ENCODE results near the gene LMTK3. TPM values are rescaled to one million over a fixed set of nuclear protein-coding genes. Genes with fewer than 3 reads are reported as not detected.
A peak's percentile ranks its signal among the peaks of the same experiment; 100 is the strongest.

The LMTK3 gene
- total and polyA plus RNA-seq, 4 donors, result 8.8 to 76.5 (median 38.3) TPM

DNA sequence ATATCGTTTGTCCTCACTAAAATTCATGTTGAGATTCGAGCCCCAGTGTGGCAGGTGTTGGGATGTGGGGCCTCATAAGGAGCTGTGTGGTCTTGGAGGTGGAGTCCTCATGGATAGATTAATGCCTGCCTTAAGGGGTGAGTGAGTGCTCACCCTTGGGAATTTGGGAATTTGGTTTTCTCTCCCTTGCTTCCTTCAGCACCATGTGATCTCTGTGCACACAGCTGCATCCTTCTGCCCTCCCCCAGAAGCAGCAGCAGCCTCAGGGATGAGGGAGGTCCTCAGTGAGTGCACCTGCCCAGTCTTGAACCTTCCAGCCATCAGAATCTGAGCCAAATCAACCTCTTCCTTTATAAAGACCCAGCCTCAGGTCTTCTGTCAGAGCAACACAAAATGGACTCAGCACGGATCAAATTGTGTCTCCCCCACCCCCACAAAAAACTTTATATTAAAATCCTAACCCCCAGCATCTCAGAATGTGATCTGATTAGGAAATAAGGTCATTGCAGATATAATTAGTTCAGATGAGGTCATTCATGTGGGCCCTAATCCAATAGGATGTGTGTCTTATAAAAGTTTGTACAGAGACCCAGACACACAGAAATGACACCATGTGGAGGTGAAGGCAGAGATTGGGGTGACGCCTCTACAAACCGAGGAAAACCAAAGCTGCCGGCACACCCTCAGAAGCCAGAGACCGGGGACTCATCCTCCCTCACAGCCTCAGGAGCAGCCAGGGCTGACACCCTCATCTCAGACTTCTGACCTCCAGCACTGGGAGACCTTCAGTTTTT is 29.6 kb downstream of the LMTK3 start:
- H3K36me3 ChIP-seq (ENCODE audit: control insufficient read depth, insufficient read depth, low read length), result peaks cover 49% of the 10 kb centered on the region
- no peak overlapping the region for H3K4me3 ChIP-seq (ENCODE audit: low read depth, low read length)
- WGBS (ENCODE audit: insufficient coverage), result 72% methylated on average over 4 of the region's 7 CpGs
- DNase-seq (ENCODE audit: low read depth in 4 of 6, low spot score in 6 of 6), result no peak
- no peaks in the 10 kb centered on the region for H3K27me3 ChIP-seq (ENCODE audit: control insufficient read depth, insufficient read depth, low read length)
- H3K4me1 ChIP-seq (ENCODE audit: control insufficient read depth, insufficient read depth, low read length), result peaks cover 23% of the 10 kb centered on the region
- no peak overlapping the region for H3K27ac ChIP-seq (ENCODE audit: low read depth, low read length)
- H3K9me3 ChIP-seq (ENCODE audit: control insufficient read depth, insufficient read depth, low read length), result no peaks in the 10 kb centered on the region

DNA sequence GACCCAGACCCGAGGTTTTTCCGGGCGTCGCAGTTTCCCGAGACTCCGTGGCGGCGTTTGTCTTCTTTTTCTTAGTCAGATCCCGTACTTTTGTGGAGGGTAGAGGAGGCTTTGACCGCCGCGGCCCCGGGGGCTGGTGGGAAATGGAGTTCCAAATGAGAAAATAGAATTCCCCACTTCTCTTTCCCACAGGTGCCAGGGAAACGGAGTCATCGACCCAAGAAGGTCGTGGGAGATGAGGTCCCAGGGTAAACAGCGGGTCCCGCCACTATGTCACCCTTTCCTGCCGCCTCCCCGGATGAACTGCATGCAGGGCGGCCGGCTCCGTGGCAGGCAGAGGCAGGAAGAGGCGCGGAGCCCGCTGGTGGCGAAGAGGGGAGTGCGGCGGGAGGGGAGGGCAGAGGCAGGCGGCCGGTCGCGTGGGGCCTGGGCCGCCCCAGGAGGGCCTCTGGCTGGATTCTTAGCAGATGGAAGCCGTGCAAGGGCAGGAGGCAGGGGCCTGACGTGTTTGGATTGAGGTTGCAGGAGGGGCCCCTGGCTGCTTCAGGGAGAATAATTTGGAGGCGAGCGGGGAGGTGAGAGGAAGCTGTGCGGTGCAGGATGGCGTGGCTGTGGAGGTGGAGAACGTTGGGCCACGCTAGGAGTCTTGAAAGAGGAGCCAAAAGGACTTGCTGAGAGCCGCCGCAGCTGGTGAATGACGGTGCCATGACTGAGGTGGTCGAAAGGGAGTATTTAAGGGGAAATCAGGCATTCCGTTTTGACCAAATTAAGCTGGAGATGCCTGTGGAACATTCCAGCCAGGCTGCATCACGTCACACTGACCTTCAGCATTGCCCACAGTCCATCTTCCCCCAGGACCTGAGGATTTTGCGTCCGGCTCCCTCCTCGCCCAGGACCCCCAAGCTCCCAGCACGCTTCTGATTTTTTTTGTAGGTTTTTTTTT is 30.8 kb downstream of the LMTK3 start:
- WGBS (ENCODE audit: insufficient coverage), result 12% methylated on average over 38 of the region's 52 CpGs
- peak overlapping the region; percentile 58 for H3K4me3 ChIP-seq (ENCODE audit: low read depth, low read length)
- peak overlapping the region; percentile 89 for H3K27ac ChIP-seq (ENCODE audit: low read depth, low read length)
- DNase-seq (ENCODE audit: low read depth in 4 of 6, low spot score in 6 of 6), result peak in 4 of 6 donors; percentile 37 to 76 (median 55)
- peaks cover 55% of the 10 kb centered on the region for H3K36me3 ChIP-seq (ENCODE audit: control insufficient read depth, insufficient read depth, low read length)
- H3K4me1 ChIP-seq (ENCODE audit: control insufficient read depth, insufficient read depth, low read length), result peaks cover 23% of the 10 kb centered on the region
- no peaks in the 10 kb centered on the region for H3K9me3 ChIP-seq (ENCODE audit: control insufficient read depth, insufficient read depth, low read length)
- H3K27me3 ChIP-seq (ENCODE audit: control insufficient read depth, insufficient read depth, low read length), result no peaks in the 10 kb centered on the region

DNA sequence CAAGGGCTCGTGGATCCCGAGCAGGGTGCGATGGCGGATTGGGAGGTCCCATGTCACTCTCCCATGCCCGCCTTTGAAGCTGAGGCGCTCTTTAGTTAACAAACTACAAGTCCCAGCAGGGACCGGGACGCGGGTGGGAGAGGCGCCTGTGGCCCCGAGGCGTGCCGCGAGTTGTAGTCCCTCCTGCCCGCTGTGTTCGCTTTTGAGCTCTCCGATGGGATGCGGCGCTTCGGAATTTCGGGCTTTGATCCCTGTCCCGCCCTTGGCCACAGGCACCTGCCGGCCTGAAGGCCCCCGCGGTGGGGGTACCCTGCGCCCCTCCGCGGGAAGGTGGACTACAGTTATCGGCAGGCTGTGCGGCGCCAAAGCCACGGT is 31.5 kb downstream of the LMTK3 start:
- Histone ChIP-seq H3K27me3 (ENCODE audit: control insufficient read depth, insufficient read depth, low read length) (no peaks in the 10 kb centered on the region), H3K4me3 (ENCODE audit: low read depth, low read length) (peak overlapping the region; percentile 58), H3K4me1 (ENCODE audit: control insufficient read depth, insufficient read depth, low read length) (peaks cover 23% of the 10 kb centered on the region), H3K9me3 (ENCODE audit: control insufficient read depth, insufficient read depth, low read length) (no peaks in the 10 kb centered on the region), H3K36me3 (ENCODE audit: control insufficient read depth, insufficient read depth, low read length) (peaks cover 60% of the 10 kb centered on the region), H3K27ac (ENCODE audit: low read depth, low read length) (peak overlapping the region; percentile 89)
- DNase-seq (ENCODE audit: low read depth in 4 of 6, low spot score in 6 of 6), result peak in 4 of 6 donors; percentile 41 to 81 (median 54)
- WGBS (ENCODE audit: insufficient coverage), result 16% methylated on average over 30 of the region's 32 CpGs

DNA sequence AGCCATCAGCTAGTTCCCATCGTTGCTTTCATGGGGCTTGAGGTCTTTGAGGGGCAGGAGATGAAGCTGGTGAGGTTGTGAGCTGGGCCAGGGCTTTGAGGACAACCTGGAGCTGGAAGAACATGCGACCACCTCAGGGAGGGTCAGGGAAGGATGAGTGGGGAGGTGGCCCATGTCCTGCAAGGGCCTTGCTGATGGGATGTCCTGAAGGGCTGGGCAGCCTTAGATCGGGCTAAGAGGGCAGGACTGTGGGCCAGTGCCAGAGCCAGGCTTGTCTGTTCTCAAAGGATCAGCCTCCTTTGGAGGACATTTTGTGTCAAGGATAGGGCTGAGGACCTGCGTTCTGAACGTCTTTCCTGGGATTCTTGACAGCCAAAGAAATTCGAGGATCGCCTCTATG is 31.9 kb downstream of the LMTK3 start:
- Histone ChIP-seq H3K4me1 (ENCODE audit: control insufficient read depth, insufficient read depth, low read length) (peaks cover 23% of the 10 kb centered on the region), H3K4me3 (ENCODE audit: low read depth, low read length) (peak overlapping the region; percentile 58), H3K9me3 (ENCODE audit: control insufficient read depth, insufficient read depth, low read length) (no peaks in the 10 kb centered on the region), H3K27me3 (ENCODE audit: control insufficient read depth, insufficient read depth, low read length) (no peaks in the 10 kb centered on the region), H3K36me3 (ENCODE audit: control insufficient read depth, insufficient read depth, low read length) (peaks cover 60% of the 10 kb centered on the region), H3K27ac (ENCODE audit: low read depth, low read length) (peak overlapping the region; percentile 89)
- DNase-seq (ENCODE audit: low read depth in 4 of 6, low spot score in 6 of 6), result no peak
- 81% methylated on average over 7 of the region's 7 CpGs for WGBS (ENCODE audit: insufficient coverage)

DNA sequence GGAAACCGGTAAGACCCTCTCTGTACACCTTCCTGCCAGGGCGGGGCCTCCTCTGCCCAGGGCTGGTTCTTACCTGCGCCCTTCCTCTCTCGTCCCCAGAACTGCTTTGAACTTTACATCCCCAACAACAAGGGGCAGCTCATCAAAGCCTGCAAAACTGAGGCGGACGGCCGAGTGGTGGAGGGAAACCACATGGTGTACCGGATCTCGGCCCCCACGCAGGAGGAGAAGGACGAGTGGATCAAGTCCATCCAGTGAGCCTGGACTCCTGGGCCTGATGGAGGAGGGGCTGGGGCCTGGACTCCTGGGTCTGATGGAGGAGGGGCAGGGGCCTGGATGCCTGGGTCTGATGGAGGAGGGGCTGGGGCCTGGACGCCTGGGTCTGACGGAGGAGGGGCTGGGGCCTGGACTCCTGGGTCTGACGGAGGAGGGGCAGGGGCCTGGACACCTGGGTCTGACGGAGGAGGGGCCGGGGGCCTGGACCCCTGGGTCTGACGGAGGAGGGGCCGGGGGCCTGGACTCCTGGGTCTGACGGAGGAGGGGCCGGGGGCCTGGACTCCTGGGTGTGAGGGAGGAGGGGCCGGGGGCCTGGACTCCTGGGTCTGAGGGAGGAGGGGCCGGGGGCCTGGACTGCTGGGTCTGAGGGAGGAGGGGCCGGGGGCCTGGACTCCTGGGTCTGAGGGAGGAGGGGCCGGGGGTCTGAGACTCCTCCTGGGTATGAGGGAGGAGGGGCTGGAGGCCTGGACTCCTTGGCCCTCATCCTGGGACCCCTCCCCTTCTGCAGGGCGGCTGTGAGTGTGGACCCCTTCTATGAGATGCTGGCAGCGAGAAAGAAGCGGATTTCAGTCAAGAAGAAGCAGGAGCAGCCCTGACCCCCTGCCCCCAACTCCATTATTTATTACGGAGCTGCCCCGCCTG is 33.0 kb downstream of the LMTK3 start:
- Histone ChIP-seq H3K36me3 (ENCODE audit: control insufficient read depth, insufficient read depth, low read length) (peaks cover 69% of the 10 kb centered on the region), H3K27me3 (ENCODE audit: control insufficient read depth, insufficient read depth, low read length) (no peaks in the 10 kb centered on the region), H3K4me3 (ENCODE audit: low read depth, low read length) (no peak overlapping the region), H3K27ac (ENCODE audit: low read depth, low read length) (no peak overlapping the region), H3K4me1 (ENCODE audit: control insufficient read depth, insufficient read depth, low read length) (peaks cover 23% of the 10 kb centered on the region), H3K9me3 (ENCODE audit: control insufficient read depth, insufficient read depth, low read length) (no peaks in the 10 kb centered on the region)
- DNase-seq (ENCODE audit: low read depth in 4 of 6, low spot score in 6 of 6), result no peak
- 72% methylated on average over 19 of the region's 29 CpGs for WGBS (ENCODE audit: insufficient coverage)

DNA sequence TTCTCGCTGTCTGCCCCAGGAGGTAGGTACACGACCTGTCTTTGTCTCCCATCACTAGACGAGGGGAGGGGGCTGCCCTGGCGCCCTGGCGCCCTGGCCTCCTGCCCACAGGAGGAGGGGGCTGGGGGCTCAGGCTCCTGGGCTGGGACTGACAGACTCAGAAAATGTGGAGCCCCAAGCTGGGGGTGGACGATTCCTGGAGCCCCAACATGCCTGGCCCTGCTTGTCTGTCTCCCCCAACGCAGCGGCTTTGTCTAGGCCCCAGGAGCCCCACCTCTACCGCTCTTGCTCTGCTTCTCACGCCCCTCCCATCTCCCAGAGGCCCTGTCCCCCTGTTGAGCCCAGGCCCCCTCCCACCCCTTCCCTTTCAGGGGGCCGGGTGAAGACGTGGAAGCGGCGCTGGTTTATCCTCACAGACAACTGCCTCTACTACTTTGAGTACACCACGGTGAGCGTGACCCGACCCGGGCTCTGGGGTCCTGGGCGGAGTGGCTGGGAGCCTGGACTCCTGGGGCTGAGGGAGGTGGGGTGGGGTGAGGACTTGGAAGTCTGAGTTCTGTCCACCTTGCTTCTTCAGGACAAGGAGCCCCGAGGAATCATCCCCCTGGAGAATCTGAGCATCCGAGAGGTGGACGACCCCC is 33.8 kb downstream of the LMTK3 start:
- peaks cover 76% of the 10 kb centered on the region for H3K36me3 ChIP-seq (ENCODE audit: control insufficient read depth, insufficient read depth, low read length)
- peaks cover 23% of the 10 kb centered on the region for H3K4me1 ChIP-seq (ENCODE audit: control insufficient read depth, insufficient read depth, low read length)
- H3K27ac ChIP-seq (ENCODE audit: low read depth, low read length), result no peak overlapping the region
- no peaks in the 10 kb centered on the region for H3K9me3 ChIP-seq (ENCODE audit: control insufficient read depth, insufficient read depth, low read length)
- H3K4me3 ChIP-seq (ENCODE audit: low read depth, low read length), result no peak overlapping the region
- WGBS (ENCODE audit: insufficient coverage), result 77% methylated on average over 7 of the region's 22 CpGs
- no peaks in the 10 kb centered on the region for H3K27me3 ChIP-seq (ENCODE audit: control insufficient read depth, insufficient read depth, low read length)
- no peak for DNase-seq (ENCODE audit: low read depth in 4 of 6, low spot score in 6 of 6)

DNA sequence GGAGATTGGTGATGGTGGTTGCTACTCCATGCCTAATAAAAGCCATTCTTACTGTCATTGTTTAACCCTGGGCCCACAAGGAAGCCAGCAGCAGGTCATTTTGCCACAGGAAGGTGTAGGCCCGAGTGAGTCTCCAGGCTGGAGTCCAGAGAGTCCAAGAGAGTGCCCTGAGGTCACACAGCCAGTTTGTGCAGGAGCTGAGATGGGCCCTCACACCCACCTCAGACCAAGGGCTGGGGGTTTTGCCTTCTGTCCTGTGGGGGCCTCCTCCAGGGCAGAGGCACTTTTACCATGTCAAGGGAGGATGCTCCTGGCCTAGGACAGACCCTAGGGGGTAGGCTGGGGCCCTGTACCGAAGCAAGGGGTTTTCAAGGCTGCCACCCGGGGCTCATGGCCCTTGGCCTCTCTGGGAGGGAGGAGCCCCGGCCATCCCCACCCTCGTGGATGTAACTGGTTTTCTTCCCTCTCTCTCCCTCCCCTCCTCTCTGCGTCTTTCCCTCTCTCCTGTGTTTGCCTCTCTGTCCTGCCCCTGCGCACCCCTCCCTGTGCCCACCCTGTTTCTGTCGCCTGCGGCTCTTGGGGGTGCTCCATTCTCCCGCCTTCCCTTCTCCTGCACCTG is 34.5 kb downstream of the LMTK3 start:
- no peaks in the 10 kb centered on the region for H3K9me3 ChIP-seq (ENCODE audit: control insufficient read depth, insufficient read depth, low read length)
- H3K36me3 ChIP-seq (ENCODE audit: control insufficient read depth, insufficient read depth, low read length), result peaks cover 79% of the 10 kb centered on the region
- H3K27ac ChIP-seq (ENCODE audit: low read depth, low read length), result no peak overlapping the region
- H3K27me3 ChIP-seq (ENCODE audit: control insufficient read depth, insufficient read depth, low read length), result no peaks in the 10 kb centered on the region
- DNase-seq (ENCODE audit: low read depth in 4 of 6, low spot score in 6 of 6), result no peak
- H3K4me3 ChIP-seq (ENCODE audit: low read depth, low read length), result no peak overlapping the region
- H3K4me1 ChIP-seq (ENCODE audit: control insufficient read depth, insufficient read depth, low read length), result peaks cover 23% of the 10 kb centered on the region
- WGBS (ENCODE audit: insufficient coverage), result 74% methylated on average over 8 of the region's 10 CpGs

DNA sequence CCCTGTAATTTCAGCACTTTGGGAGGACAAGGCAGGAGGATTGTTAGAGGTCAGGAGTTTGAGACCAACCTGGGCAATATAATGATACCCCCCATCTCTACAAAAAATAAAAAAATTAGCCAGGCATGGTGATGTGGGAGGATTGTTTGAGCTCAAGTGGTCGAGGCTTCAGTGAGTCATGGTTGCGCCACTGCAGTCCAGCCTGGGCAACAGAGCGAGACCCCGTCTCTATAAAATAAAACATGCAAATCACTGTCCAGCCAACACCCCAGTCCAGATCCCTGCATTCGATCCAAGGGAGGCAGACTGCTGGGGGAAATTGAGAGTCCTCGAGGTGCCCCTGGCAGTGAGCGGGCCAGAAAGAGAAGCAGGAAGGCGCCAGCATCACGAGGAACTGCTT is 35.5 kb downstream of the LMTK3 start:
- H3K27me3 ChIP-seq (ENCODE audit: control insufficient read depth, insufficient read depth, low read length), result no peaks in the 10 kb centered on the region
- H3K36me3 ChIP-seq (ENCODE audit: control insufficient read depth, insufficient read depth, low read length), result peaks cover 89% of the 10 kb centered on the region
- no peak overlapping the region for H3K27ac ChIP-seq (ENCODE audit: low read depth, low read length)
- H3K9me3 ChIP-seq (ENCODE audit: control insufficient read depth, insufficient read depth, low read length), result no peaks in the 10 kb centered on the region
- H3K4me1 ChIP-seq (ENCODE audit: control insufficient read depth, insufficient read depth, low read length), result peaks cover 16% of the 10 kb centered on the region
- WGBS (ENCODE audit: insufficient coverage), result 100% methylated on average over 2 of the region's 9 CpGs
- H3K4me3 ChIP-seq (ENCODE audit: low read depth, low read length), result no peak overlapping the region
- DNase-seq (ENCODE audit: low read depth in 4 of 6, low spot score in 6 of 6), result no peak

Data from spinal cord (tissue), 10 donors.